SU-DHL-6 (cell line): Measurements from ENCODE around the gene TTBK2.

Source experiments
- CTCF ChIP-seq: fragments of 200-600 bp; sonication (generic); IDR thresholded peaks from one replicate; pipeline ENCODE4 v1.5.1; 2017; ENCODE audit warnings: antibody characterized with exemption, mild to moderate bottlenecking, low read length, moderate library complexity; ENCODE audit not compliant: insufficient read depth, poor library complexity, severe bottlenecking
- EZH2phosphoT487 ChIP-seq: fragments of 200-600 bp; sonication (generic), shearing (Covaris generic); conservative IDR thresholded peaks from 2 replicates; pipeline ENCODE4 v1.6.1; 2018; ENCODE audit warnings: mild to moderate bottlenecking, antibody characterized with exemption, low read length, moderate library complexity, mixed read lengths

GRCh38 chr15:42858999-42859789 is 61.4 kb downstream of the TTBK2 start:
- TF ChIP-seq CTCF (no peak), EZH2phosphoT487 (no peak)
